GM21390 (cell line): ENCODE measurements around the gene PRRC2A.

ENCODE experiments used
- ATAC-seq: cut with Tn5 transposase; IDR thresholded peaks from one replicate; pipeline ENCODE4 v1.9.1; 2021; ENCODE audit not compliant: unreplicated experiment

The PRRC2A gene

GRCh38 chr6:31622684-31623091, 2.2 kb downstream of the PRRC2A start:
- no peak for ATAC-seq

DNA sequence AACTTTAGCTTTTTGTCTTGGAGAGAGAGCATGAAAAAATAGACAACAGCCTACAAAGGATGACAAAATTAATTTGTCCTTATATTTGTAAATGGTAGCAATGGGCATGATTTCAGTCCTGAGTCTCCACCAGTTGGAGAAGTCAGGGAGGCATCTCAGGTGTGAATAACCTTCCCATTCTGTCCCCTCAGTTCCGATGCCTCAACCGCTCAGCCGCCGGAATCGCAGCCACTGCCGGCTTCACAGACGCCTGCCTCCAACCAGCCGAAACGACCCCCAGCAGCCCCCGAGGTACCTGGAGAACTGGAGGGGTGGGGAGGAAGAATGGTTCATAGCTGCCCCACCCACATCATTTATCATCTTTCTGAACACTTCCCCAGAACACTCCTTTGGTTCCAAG, 3.6 kb downstream of the PRRC2A start:
- no peak for ATAC-seq

GRCh38 chr6:31626952-31627351, 6.4 kb downstream of the PRRC2A start:
- no peak for ATAC-seq

DNA sequence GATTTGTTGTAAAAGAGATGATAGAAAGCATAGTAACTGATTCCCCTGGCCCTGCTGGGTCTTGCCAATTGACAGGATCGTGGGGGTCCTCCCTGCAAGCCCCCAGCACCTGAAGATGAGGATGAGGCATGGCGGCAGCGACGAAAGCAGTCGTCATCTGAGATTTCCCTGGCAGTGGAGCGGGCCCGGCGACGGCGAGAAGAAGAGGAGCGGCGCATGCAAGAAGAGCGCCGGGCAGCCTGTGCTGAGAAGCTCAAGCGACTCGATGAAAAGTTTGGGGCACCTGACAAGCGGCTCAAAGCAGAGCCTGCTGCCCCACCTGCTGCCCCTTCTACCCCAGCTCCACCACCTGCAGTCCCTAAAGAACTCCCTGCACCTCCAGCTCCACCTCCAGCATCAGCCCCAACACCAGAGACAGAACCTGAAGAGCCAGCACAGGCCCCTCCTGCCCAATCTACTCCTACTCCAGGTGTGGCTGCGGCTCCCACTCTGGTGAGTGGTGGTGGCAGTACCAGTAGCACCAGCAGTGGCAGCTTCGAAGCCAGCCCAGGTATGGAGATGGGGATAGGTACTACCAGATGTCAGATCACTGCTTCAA, 7.3 kb downstream of the PRRC2A start:
- no peak for ATAC-seq

GRCh38 chr6:31629014-31629413, 8.5 kb downstream of the PRRC2A start:
- ATAC-seq, result no peak

DNA sequence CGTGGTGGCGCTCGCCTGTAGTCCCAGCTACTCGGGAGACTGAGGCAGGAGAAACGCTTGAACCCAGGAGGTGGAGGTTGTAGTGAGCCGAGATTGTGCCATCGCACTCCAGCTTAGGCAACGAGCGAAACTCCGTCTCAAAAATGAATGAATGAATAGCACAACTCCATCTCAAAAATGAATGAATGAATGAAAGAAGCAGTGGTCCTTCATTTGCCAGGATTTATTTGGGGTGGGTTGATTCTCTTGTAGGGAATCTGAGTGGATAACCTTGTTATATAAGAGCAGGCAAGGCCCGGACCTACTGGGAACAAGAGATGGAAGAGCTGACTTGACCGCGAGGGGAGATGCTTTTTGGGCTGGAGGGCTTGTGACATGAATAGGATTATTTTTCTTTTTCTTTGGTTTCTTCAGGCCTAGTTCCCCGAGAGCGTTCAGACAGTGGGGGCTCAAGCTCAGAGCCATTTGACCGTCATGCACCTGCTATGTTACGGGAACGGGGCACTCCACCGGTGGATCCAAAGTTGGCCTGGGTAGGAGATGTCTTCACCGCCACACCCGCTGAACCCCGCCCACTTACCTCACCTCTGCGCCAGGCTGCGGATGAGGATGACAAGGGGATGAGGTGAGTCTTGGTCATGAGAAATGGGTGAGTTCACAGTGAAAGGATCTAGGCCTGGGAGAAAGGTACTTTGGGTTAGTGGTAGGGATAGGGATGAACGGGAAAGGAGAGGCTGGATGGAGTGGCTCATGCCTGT, 9.8 kb downstream of the PRRC2A start:
- ATAC-seq, result no peak

- ATAC-seq, result no peak
These were observed 10.7 kb downstream of the PRRC2A start for GRCh38 chr6:31631209-31631608.

DNA sequence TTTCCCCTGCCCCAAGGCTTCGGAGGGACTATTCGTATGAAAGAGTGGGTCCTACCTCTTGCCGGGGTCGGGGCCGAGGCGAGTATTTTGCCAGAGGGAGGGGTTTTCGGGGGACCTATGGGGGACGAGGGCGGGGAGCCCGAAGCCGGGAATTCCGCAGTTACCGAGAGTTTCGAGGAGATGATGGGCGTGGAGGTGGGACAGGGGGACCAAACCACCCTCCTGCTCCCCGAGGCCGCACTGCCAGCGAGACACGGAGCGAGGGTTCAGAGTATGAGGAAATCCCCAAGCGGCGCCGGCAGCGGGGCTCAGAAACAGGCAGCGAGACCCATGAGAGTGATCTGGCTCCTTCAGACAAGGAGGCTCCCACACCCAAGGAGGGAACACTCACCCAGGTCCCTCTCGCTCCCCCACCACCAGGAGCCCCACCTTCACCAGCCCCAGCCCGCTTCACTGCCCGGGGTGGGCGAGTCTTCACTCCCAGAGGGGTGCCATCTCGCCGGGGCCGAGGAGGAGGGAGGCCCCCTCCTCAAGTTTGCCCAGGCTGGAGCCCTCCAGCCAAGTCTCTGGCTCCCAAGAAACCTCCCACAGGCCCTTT, 11.3 kb downstream of the PRRC2A start:
- no peak for ATAC-seq

DNA sequence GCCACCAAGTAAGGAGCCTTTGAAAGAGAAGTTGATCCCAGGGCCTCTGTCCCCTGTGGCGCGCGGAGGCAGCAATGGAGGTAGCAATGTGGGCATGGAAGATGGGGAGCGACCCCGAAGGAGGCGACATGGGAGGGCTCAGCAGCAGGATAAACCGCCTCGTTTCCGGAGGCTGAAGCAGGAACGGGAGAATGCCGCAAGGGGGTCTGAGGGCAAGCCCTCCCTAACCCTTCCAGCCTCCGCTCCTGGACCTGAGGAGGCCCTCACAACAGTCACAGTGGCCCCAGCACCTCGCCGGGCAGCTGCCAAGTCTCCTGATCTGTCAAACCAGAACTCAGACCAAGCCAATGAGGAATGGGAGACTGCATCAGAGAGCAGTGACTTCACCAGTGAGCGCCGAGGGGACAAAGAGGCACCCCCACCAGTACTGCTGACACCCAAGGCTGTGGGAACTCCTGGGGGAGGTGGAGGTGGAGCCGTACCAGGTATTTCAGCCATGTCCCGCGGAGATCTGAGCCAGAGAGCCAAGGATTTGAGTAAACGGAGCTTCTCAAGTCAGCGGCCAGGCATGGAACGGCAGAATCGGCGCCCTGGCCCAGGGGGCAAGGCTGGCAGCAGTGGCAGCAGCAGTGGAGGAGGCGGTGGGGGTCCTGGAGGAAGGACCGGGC, 11.9 kb downstream of the PRRC2A start:
- no peak for ATAC-seq

DNA sequence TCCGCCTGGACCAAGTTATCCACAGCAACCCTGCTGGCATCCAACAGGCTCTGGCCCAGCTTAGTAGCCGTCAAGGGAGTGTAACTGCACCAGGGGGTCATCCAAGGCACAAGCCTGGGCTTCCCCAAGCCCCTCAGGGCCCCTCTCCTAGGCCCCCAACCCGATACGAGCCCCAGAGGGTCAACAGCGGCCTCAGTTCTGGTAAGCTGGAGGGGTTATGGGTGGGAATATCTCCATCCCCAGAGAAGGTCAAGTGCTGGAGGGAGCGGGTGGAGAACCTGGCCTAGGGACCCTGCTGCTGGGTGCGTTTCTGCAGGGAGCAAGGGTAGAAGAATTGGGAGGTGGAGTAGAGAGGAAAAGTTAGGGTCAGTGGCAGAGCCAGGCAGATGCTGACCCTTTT, 12.9 kb downstream of the PRRC2A start:
- no peak for ATAC-seq

- no peak for ATAC-seq
These were observed 13.6 kb downstream of the PRRC2A start for GRCh38 chr6:31634131-31634530.

GRCh38 chr6:31634969-31635575, 14.6 kb downstream of the PRRC2A start:
- no peak for ATAC-seq

GRCh38 chr6:31636698-31637596, 16.4 kb downstream of the PRRC2A start:
- ATAC-seq, result no peak

DNA sequence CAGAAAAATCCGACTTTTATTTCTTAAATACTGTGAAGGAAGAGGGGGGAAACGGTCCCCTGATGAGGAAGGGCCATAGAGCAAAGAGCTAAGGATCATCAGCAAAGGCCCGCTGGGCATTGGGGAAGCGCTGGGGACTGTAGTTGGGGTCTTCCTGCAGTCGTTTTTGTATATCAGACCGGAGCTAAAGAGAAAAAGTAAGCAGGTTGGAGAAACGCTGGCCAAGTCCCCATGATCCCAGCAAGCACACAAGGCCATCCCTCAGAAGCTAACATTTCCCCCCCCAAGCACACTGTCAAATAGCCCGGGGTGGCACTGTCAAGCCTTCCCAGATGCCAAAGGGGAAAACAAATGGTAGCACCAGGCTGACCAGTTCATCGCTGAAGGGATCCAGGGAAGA, 18.5 kb downstream of the PRRC2A start:
- ATAC-seq, result no peak

- ATAC-seq, result no peak
These were observed 18.9 kb downstream of the PRRC2A start for GRCh38 chr6:31639449-31639861.

- ATAC-seq, result no peak
These were observed 20.1 kb downstream of the PRRC2A start for GRCh38 chr6:31640612-31641011.

- ATAC-seq, result no peak
These were observed 20.9 kb downstream of the PRRC2A start for GRCh38 chr6:31641370-31641769.

DNA sequence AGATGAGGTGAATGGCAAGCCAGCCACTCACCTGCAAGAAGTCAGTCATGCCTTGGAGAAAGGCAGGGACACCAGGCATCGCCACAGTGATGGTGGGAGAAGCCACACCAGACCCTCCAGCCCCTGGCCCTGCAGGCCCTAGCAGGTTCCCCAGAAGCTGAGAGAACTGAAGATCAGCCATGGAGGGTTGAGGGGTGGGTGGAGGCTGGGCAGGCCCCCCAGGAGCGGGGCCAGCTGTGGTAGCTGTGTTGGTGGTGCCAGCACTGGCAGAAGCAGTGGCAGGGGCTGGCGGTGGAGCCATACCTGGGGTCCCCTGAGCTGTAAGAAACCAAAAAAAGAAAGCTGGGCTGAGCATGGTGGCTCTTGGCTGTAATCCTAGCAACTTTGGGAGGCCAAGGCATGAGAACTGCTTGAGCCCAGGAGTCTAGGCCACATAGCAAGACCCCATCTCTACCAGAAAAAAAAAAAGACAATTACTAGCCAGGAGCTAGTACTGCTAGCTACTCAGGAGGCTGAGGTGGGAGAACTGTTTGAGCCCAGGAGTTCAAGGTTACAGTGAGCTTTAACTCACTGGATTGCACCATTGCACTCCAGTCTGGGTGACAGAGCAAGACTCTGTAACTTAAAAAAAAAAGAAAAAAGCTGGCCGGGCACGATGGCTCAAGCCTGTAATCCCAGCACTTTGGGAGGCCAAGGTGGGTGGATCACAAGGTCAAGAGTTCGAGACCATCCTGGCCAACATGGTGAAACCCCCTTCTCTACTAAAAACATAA, 22.5 kb downstream of the PRRC2A start:
- ATAC-seq, result no peak

DNA sequence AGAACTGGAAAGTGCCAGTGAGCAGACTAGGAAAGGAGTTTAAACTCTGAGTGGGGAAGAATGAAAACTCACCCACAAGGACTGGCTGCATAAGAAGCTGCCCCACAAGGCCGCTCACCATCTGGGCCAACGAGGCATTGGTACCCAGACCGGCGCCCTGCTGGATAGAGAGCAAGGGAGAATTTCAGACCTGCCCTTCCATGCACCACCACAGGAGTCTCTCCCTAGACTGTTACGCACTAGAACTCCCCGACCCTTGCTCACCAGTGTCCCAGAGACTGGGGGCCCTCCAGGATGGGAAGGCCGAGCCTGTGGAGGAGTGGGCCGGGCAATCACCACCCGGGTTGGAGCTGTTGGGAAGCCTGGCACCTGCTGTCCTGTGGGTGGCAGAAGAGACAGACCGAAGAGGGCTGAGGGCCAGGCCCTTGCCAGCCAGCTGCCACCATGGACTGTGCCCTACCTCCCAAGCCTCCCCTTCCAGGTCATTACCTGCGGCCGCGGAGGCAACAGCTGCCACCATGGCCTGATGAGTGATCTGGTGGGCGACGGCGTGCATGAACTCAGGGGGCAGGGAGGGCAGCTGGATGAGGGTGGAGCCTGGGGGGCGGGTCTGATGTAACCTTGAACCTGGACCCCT, 23.4 kb downstream of the PRRC2A start:
- no peak for ATAC-seq
